ENCODE data around the gene DIP2C.
"Not testable (repeated sequence)": the region's sequence is repeated elsewhere in the genome, so short reads cannot be mapped to it uniquely, and the experiment has no call there.

DNA sequence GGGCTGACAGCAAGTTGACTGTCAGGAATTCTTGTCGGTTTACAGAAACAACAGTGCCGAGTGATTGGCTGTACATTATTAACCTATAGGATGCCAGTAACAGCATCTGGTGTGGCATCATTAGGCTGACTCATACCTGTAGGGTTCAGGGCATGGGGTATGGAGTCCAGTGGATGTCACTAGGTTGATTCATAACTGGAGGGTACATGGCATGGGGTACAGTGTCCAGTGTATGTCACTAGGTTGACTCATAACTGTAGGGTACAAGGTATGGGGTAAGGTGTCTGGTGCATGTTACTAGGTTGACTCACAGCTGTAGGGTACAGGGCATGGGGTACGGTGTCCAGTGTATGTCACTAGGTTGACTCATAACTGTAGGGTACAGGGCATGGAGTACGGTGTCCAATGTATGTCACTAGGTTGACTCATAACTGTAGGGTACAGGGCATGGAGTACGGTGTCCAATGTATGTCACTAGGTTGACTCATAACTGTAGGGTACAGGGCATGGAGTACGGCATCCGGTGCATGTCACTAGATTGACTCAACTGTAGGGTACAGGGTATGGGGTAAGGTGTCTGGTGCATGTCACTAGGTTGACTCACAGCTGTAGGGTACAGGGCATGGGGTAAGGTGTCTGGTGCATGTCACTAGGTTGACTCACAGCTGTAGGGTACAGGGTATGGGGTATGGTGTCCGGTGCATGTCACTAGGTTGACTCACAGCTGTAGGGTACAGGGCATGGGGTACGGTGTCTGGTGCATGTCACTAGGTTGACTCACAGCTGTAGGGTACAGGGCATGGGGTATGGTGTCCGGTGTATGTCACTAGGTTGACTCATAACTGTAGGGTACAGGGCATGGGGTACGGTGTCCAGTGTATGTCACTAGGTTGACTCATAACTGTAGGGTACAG, 425.1 kb downstream of the DIP2C start:
- TF ChIP-seq CTCF, POLR2A (IDR thresholded peaks at IDR 0.05): not testable (repeated sequence)
